ENCODE data around the gene STK33.

The STK33 gene

DNA sequence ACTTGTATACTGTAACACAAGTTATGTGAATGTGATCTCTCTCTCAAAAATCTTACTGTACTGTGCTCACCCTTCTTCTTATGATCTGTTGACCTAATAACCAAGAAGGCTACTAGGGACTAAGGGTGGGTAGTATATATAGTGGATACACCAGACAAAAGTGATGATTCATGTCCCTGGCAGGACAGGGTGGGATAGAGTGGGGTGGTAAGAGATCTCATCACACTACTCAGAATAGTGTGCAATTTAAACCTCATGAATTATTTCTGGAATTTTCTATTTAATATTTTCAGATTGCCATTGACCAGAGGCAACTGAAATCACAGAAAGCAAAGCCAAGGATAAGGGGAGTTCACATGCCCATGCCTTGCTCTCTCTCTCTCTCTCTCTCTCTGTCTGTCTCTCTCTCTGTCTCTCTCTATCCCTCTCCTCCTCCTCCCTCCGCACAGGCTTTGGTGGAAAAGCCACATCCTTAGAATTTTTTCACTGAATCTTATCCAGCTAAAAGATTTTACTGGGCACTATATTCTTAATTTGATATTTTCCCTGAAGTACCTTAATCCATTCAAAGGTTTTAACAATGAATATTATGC, 12.0 kb upstream of the STK33 start:
- in situ Hi-C loops (cut with MboI; ENCODE audit: low pct_unique_long_range_greater_than_20kb, low sequenced_read_pairs): no loop called here
- DNase-seq: no peak

DNA sequence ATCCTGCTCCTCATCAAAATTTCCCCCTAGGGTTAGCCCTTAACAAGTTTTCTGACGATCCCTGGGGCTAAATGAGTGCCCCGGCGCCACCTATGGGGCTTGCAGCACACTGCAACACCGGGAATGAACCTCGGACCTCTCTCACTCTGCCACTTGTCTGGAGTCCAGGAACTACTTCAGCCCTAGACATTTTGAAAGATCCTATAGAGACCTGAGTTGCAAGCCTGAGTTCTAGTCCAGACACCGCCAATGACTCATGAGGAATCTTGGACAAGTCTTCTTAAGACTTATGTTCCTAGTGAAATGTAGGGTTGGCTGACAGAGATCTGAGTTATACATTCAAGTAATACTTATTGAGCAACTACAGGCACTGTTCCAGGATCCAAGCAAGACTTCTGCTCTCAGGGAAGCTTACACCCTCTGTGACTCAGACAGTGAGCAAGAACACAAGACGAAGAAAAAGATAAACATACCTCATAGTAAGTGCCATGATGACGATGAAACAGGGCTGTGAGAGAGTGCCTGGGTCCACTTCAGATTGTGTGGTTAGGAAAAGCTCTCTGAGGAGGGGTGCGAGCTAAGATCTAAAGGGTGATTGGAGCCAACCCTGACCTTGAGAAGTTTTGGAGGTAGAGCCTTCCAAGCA, 10.2 kb upstream of the STK33 start:
- in situ Hi-C loops (cut with MboI; ENCODE audit: low pct_unique_long_range_greater_than_20kb, low sequenced_read_pairs): no loop called here
- peak; percentile 75 for DNase-seq

DNA sequence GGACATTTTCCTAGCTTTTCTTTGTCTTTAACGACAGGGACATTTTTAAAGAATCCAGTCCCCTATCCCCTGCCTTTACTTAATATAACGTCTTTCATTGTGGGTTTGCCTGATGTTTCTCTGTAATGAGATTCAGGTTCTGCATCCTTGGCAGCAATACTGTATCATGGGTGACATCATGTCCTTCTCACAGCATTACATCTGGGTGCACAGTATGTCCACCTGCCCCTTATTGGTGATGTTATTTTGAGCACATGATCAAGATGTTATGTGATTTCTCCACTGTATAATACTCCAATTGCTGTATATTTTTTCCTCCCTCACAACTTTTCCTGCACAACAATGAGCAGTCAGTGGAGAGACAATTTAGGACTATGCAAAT, 9.7 kb upstream of the STK33 start:
- in situ Hi-C loops (cut with MboI; ENCODE audit: low pct_unique_long_range_greater_than_20kb, low sequenced_read_pairs): no loop called here
- no peak for DNase-seq

DNA sequence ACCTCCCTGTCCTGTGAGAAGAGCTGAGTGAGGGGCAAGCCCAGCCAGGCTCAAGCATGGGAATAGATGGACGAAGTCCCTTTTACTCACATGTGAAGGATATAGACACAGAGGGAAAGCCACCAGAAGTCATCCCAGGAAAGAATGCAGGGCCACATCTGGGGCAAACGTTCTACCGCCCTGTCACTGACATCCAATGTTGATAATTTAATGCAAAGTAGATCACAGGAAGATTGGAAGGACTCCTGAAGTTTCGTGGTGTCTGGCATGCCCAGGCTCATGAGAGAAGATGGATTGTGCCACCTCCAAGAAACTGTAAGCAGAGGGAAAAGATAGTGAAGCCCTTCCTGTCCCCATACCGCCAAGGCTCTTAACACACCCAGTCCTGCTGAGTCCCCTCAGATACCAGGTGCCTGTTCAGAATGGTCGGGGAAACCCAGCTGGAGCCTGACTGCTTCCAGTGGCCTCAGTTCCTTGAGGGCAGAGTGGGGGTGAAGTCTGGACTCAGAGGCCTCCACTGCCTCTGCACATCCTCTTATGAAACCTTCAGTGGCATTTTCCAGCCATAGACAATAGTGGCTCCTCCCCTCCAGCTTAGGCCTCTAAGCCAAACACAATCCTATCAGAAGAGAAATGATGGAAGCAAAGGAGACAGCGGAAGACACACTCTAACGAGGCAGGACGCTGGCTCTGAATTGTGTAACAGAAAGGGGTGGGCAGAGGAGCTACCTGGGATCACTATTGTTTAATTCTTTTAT, 7.5 kb upstream of the STK33 start:
- DNase-seq: no peak
- in situ Hi-C loops (cut with MboI; ENCODE audit: low pct_unique_long_range_greater_than_20kb, low sequenced_read_pairs): no loop called here

DNA sequence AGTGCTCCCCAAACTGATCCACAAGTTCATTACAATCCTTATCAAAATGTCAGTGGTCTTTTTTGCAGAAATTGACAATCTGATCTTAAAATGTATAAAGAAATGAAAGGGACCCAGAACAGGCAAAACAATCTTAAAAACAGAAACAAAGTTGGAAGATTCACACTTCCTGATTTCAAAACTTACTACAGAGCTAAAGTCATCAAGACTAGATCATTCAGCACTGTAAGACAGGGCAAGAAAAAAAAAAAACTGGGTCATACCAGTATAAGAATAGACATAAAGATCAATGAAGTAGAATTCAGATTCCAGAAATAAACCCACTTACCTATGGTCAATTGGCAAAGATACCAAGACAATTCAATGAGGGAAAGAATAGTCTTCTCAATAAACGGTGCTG, 4.5 kb upstream of the STK33 start:
- in situ Hi-C loops (cut with MboI; ENCODE audit: low pct_unique_long_range_greater_than_20kb, low sequenced_read_pairs): no loop called here
- no peak for DNase-seq

DNA sequence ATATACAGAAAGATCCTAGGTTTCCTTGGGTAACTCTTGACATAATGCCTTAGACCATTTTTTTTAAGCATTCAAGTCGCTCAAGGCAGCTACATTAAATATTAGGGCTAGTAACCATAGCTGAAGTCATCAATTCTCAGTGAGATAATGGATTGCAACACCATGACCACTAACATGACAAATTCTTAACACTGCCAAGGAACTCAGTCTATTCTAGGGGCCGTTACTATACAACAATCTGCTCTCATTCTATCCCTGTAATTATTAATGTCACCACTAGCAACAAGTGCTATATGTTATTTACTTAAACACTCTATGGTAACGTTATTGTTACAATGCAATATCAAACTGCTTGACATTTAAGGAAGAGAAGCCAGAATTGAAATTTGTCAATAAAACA, 3.2 kb upstream of the STK33 start:
- DNase-seq: no peak

DNA sequence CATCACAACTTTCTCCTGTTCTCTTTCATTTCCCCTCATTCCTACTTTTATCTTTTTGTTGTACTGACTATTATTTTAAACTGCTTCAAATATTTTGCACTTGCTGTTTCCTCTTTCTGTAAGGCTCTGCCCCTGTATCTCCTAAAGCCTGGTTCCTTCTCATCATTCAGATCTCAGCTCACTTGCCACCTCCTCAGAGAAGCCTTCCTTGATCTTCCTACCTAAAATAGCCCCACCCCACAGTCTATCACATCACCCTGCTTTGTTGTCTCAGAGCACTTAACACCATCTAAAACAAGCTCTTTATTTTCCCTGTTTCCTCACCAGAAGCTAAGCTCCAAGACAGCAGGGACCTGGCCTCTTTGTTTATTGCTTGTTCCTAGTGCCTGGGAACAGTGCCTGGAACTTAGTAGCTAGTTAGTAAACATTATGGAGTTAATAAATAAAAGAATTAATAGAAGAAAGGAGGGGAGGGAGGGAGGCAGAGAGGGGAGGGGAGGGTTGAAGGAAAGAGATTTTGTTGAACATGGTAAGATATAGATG, 2.5 kb upstream of the STK33 start:
- DNase-seq: no peak
- in situ Hi-C loops (cut with MboI; ENCODE audit: low pct_unique_long_range_greater_than_20kb, low sequenced_read_pairs): no loop called here

More for the DNA sequence above, 3.2 kb upstream of the STK33 start:
- in situ Hi-C loops (cut with MboI; ENCODE audit: low pct_unique_long_range_greater_than_20kb, low sequenced_read_pairs): no loop called here

DNA sequence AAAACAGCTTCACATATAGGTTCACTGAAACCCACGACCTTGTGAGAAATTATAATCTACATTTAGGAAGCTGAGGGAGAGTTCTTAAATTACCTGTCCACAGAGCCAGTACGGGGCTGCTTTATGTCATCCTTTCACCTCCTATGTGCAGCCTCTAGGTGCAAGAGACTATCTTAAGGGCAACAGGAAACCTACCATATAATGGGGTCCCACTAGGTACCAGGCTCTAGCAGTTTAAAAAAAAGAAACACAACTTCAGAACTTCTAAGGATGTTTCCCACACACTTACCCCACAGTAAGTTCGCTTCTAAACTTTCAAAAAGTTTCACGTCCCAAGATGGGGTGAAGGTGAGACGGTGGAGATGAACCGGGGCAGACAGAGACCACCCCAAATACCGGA, 573 bp downstream of the STK33 start:
- DNase-seq: no peak
- in situ Hi-C loops (cut with MboI; ENCODE audit: low pct_unique_long_range_greater_than_20kb, low sequenced_read_pairs): no loop called here

DNA sequence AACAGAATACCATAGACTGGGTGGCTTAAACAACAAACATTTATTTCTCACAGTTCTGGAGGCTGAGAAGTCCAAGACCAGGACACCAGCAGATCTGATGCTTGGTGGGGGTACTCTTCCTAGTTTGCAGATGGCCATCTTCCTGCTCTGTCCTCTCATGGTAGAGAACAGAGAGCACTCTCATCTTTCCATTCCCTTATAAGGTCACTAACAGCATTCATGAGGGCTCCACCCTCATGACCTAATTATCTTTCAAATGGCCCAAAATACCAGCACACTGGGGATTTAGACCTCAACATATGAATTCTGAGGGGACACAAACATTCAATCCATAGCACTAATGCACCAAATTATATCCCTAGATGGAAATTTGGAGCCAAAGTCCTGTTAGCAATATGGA, 6.1 kb downstream of the STK33 start:
- no peak for DNase-seq
- in situ Hi-C loops (cut with MboI; ENCODE audit: low pct_unique_long_range_greater_than_20kb, low sequenced_read_pairs): no loop called here

DNA sequence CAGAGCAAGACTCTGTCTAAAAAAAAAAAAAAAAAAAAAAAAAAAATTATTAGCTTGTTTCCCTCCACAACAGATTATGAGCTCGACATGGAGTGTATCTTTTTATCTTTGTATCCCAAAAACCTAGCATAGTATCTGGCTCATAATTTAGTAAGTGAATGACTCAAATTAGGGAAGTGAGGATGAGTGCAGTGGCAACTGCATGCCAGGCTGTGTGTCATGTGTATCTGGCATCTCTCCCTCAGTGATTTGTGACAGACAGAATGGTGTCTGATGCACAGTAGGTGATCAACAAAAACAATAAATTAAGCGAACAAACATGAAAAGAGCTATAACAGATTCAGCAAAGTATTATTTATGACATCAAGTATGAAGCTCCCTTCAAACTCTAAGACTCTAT, 7.2 kb downstream of the STK33 start:
- DNase-seq: no peak
- in situ Hi-C loops (cut with MboI; ENCODE audit: low pct_unique_long_range_greater_than_20kb, low sequenced_read_pairs): no loop called here

DNA sequence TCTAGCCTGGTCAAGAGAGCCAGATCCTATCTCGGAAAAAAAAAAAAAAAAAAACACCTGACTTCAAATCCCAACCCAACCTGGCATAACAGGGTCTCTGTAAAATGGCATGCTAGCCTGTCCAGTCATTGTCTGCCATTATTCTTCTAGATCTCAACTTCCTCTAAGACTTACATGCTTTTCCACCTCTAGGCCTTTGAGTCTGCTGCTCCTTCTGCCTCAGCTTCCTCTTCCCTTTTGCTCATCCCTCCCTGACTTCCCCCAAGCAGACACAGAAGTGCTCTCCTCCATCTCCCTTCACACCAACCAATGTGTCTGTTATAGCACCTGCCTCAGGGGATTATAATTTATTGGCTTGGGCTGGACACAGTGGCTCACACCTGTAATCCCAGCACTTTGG, 7.8 kb downstream of the STK33 start:
- in situ Hi-C loops (cut with MboI; ENCODE audit: low pct_unique_long_range_greater_than_20kb, low sequenced_read_pairs): no loop called here
- no peak for DNase-seq

DNA sequence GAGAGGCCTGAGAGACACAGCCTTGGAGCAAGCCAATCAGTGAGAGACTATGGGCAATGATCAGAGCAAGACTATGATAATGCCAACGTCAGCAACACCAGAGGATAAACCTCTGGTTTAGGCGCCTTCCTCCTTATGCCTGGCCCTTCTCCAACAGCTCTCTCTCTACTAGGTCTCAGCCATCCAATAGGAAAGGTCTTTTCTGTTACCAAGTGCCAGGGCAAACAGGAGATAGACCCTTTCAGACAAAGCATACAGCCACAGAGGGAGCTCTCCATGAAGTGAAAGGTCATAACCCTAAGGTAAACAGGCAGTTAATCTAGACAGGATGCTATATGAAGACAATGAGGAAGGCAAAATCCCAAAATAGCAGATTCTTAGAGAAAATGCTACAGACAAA, 9.5 kb downstream of the STK33 start:
- in situ Hi-C loops (cut with MboI; ENCODE audit: low pct_unique_long_range_greater_than_20kb, low sequenced_read_pairs): no loop called here
- DNase-seq: no peak

DNA sequence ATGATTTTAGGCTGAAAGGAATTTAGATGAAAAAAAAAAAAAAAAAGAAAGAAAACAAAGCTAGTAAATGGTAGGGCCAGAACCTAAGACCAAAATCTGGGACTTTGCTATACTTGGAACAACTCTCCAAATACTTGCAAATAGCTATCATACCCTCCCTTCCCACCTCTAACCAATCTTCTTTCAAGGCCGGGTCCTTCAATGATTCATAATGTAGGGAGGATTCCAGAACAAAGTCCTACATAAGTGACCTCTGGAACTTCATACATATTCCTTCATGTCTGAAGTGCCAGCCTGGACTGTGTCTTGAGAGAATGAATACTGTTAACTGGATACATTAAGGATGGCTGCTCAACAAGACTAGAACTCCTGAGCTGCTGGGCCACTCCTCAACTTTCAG, 9.9 kb downstream of the STK33 start:
- in situ Hi-C loops (cut with MboI; ENCODE audit: low pct_unique_long_range_greater_than_20kb, low sequenced_read_pairs): no loop called here

DNA sequence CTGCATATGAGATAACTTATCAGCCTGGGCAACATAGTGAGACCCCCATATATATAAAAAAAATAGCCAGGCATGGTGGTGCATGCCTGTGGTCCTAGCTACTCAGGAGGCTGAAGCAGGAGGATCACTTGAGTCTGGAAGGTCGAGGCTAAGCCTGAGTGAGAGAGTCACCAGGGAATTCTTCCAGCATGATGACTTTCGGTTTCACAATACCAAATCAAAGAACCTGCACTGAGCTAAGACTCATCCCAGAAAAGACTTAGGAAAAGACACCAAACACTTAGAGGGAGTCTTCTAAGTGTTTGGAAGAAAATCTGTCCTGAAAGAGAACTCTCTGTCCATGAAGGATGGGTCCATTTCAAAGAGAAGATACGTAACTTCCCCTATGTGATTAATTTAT, 12.7 kb downstream of the STK33 start:
- in situ Hi-C loops (cut with MboI; ENCODE audit: low pct_unique_long_range_greater_than_20kb, low sequenced_read_pairs): no loop called here
- no peak for DNase-seq

More for the DNA sequence above, 9.9 kb downstream of the STK33 start:
- no peak for DNase-seq

DNA sequence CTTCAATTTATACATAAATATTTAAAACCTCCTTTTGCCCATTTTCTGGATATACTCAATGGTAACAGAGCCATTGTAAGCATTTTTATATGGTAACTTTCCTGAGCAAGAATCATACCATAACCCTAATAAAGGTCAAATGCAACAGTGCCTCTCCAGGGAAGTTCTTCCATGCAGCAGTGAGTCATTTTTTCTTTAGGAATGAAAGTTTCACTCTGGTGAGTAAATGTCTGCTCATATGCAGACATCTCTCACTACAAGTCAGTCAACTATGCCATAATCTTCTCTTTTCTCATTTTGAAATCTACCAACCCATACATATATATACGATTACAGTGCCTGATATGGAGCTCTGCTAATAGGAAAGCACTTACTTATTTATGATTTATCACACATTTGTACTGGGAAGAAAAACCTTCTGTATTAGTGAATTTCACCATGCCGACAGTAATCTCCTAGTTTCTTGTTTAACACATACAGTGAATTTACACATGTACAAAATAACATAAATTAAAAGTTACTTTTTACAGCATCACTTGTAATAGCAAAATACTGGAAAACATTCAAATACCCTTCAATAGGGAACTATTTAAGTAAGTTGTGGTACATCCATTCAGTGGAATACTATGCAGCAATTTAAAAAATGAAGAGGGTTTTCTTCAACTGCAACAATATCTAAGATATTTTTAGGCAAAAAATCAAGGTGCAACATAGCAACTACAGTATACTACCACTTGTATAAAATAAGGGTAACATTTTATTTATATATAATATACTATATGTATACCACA, 16.0 kb downstream of the STK33 start:
- in situ Hi-C loops (cut with MboI; ENCODE audit: low pct_unique_long_range_greater_than_20kb, low sequenced_read_pairs): no loop called here
- DNase-seq: no peak

DNA sequence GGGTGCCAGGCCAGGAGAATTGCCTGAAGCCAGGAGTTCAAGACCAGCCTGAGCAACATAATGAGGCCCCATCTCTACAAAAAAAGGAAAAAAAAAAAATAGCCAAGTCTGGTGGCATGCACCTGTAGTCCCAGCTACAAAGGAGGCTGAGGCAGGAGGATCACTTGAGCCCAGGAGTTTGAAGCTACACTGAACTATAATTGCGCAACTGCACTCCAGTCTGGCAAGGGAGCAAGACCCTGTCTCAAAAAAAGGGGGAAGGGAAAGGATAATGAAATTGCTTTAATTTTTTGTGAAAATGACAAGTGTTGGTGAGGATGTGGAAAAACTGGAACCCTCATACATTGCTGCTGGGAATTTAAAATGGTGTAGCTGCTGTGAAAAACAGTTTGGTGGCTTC, 19.2 kb downstream of the STK33 start:
- in situ Hi-C loops (cut with MboI; ENCODE audit: low pct_unique_long_range_greater_than_20kb, low sequenced_read_pairs): loop anchor here (25.0 kb wide), 1 partner anchor 337 kb away; no protein-coding TSS in a partner anchor

DNA sequence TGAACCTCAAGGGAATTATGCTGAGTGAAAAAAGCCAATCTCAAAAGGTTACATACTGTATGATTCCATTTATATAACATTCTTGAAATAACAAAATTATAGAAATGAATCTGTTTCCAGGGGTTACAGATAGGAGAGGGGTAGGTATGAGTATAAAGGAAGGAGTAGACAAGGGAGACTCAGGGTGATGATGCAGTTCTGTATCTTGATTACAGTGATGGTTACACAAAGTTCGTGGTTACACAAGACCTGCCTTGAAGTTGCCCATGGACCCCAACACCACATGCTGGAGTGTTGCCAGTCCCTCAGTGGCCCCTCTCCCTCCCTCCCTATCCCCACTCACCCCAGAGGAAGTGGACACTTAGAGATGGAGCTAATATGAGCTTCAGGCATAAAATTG, 20.3 kb downstream of the STK33 start:
- DNase-seq: no peak
- in situ Hi-C loops (cut with MboI; ENCODE audit: low pct_unique_long_range_greater_than_20kb, low sequenced_read_pairs): loop anchor here (25.0 kb wide), 1 partner anchor 336 kb away; no protein-coding TSS in a partner anchor

More for the DNA sequence above, 19.2 kb downstream of the STK33 start:
- no peak for DNase-seq

DNA sequence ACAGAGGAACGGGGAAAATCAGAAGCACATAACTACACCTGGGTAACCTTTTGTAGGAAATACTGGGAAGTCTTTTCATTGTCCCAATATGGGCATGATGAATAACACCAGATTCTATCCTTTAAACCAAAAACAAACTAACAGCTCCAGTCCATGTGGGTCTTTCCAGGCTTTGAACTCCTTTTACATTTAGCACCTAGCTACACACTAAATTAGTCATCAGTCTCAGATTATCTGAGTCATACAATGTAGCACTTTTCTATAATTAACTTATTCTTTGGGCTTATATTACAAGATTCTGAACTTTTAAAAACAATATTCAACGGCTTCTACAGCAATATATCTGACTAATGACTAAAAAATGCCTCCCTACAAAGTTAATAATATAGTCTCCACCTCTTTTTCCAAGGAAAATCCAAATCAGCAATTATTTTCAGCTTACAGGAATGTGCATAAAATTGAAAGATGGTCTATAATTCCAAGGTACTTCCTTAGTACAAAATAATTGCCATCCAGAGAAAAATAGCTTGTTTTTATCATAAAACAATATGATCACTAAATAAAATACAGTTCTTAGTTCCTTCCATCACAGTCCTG, 26.3 kb downstream of the STK33 start:
- no peak for DNase-seq
- in situ Hi-C loops (cut with MboI; ENCODE audit: low pct_unique_long_range_greater_than_20kb, low sequenced_read_pairs): loop anchor here (25.0 kb wide), 1 partner anchor 330 kb away; no protein-coding TSS in a partner anchor

DNA sequence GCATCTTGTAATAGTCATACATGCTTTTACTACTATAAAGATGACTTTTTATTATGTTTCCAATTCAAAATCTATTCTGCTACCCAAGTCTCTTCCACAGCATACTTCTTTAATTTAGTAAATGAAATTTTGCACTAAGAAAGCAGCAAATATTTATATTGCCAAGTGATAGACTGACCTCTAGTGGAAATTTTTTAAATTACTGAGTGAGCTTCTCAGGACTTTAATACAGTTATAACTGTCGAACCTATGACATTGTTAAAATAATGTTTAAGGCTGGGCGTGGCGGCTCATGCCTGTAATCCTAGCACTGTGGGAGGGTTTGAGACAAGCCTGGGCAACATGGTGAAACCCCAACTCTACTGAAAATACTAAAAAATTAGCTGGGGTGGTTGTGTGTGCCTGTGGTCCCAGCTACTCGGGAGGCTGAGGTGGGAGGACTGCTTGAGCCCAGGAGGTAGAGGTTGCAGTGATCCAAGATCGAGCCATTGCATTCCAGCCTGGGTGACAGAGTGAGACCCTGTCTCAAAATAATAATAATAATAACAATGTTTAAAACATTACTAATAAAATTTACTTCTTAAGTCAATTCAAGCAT, 27.3 kb downstream of the STK33 start:
- in situ Hi-C loops (cut with MboI; ENCODE audit: low pct_unique_long_range_greater_than_20kb, low sequenced_read_pairs): loop anchor here (25.0 kb wide), 1 partner anchor 329 kb away; no protein-coding TSS in a partner anchor
- peak; percentile 67 for DNase-seq

Data from KBM-7 (cell line).